ENCODE data around the gene SCTR.
A peak's percentile ranks its signal among the peaks of the same experiment; 100 is the strongest.

Gene SCTR

DNA sequence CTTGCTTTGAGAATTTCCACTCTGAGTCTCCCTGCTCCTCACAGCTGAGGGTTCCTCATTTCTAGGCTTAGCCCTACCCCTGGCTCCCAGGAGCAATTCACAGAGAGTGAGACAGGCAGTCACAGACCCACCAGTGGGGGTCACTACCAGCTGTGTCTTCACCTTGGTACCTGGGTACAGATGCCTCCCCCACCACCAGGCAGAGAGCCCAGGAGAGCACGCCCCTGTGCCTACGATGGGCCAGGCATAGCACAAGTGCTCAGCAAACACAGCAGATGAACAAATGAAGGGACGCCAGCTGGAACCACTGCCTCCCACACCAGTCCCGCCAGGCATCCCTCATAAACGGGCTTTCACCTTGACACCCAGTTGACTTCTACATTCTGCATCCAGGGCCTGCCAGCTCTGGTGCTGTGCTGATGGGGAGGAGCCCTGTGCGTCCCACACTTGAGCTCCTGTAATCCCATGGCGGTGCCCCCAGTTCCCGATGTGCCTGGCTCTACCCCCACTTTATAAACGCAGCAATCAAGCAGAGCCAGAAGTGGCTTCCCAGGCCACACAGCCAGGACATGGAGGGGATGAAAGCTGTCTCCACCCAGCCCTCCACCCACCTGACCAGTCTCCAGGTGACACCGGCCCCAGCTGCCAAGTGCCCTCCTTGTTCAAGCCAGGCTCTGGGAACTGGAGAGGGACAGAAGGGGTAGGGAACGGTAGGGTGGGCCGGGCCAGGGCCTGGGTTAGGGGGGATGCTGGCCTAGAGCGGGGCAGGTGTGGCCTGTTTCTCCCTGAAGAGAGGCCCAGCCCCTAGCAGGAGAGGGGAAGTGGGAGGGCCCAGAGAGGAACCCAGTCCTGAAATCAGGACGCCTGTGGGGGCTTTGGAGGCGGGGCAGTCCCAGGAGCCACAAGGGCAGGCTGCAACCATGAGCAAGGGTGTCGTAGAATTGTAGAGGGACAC is 42.5 kb downstream of the SCTR start:
- Histone ChIP-seq H2BK15ac (ENCODE audit: low read length) (peak overlapping the region; percentile 38), H3K36me3 (replicated peaks in 1 of 2; ENCODE audit: control insufficient read depth in 2 of 2, insufficient read depth in 2 of 2, low read length in 2 of 2) (no peaks in the 10 kb centered on the region), H3K4me1 (ENCODE audit: control insufficient read depth in 2 of 2, insufficient read depth in 1 of 2, low read depth in 1 of 2, low read length in 2 of 2) (peaks cover 0 to 5% of the 10 kb centered on the region in 2 donors), H3K4ac (ENCODE audit: low read length) (no peak overlapping the region), H3K27me3 (ENCODE audit: control insufficient read depth in 3 of 3, insufficient read depth in 3 of 3, low read depth in 1 of 3, low read length in 3 of 3) (peaks cover 0 to 43% (median 0%) of the 10 kb centered on the region in 3 experiments), H2AFZ (ENCODE audit: low read length) (no peak overlapping the region), H2BK12ac (ENCODE audit: low read length) (no peak overlapping the region), H3K27ac (replicated peaks; ENCODE audit: low read length) (no peak overlapping the region), H3K9me3 (replicated peaks in 1 of 2; ENCODE audit: control insufficient read depth in 2 of 2, insufficient read depth in 1 of 2, low read depth in 1 of 2, low read length in 2 of 2) (no peaks in the 10 kb centered on the region), H3K4me3 (ENCODE audit: low read length in 2 of 2) (no peak overlapping the region), H2AK5ac (ENCODE audit: low read depth, low read length) (peak overlapping the region; percentile 51), H4K8ac (ENCODE audit: low read depth, low read length) (no peak overlapping the region), H4K91ac (ENCODE audit: low read depth, low read length, poor library complexity) (no peak overlapping the region), H2BK5ac (ENCODE audit: low read length) (no peak overlapping the region), H3K9ac (ENCODE audit: low read depth, low read length, poor library complexity) (no peak overlapping the region), H3K18ac (ENCODE audit: low read length) (peak overlapping the region; percentile 48), H3K23ac (ENCODE audit: low read depth, low read length, poor library complexity) (no peak overlapping the region), H3K14ac (ENCODE audit: low read length) (peak overlapping the region; percentile 32), H2BK120ac (ENCODE audit: low read depth, low read length) (no peak overlapping the region), H3K79me1 (ENCODE audit: low read depth, low read length) (no peaks in the 10 kb centered on the region), H3K4me2 (ENCODE audit: insufficient read depth, low read length, poor library complexity, severe bottlenecking) (no peak overlapping the region)
- no CpG with 5 or more reads among the region's 16 CpGs for whole genome bisulfite sequencing, 2 donors (ENCODE audit: extremely low coverage in 2 of 2, insufficient read length in 2 of 2, insufficient replicate concordance in 1 of 2)
- no peak for DNase-seq (ENCODE audit: low spot score)

DNA sequence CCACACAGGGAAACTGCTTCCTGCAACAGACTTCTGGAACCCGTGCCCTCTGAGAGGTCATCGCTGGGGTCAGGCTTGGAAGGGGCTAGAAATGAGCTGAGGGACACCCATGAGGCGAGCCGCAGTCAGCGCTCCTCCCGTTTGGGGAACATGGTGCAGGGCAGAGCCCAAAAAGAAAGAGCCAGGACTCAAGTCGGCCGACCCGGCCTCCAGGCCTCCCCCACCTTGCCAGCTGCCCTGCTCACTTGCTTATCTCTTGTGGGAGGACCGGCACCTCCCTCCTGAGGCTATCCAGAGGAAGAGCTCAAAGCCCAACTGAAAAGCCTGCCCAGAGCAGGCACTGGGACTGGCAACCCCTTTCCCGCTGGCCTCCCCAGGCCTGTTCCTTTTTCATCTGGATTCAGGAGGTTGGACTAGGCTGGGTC is 43.6 kb downstream of the SCTR start:
- Histone ChIP-seq H3K36me3 (replicated peaks in 1 of 2; ENCODE audit: control insufficient read depth in 2 of 2, insufficient read depth in 2 of 2, low read length in 2 of 2) (no peaks in the 10 kb centered on the region), H2AFZ (ENCODE audit: low read length) (no peak overlapping the region), H3K4ac (ENCODE audit: low read length) (no peak overlapping the region), H4K91ac (ENCODE audit: low read depth, low read length, poor library complexity) (no peak overlapping the region), H3K9ac (ENCODE audit: low read depth, low read length, poor library complexity) (no peak overlapping the region), H3K14ac (ENCODE audit: low read length) (no peak overlapping the region), H2BK120ac (ENCODE audit: low read depth, low read length) (no peak overlapping the region), H3K79me1 (ENCODE audit: low read depth, low read length) (no peaks in the 10 kb centered on the region), H3K27ac (replicated peaks; ENCODE audit: low read length) (no peak overlapping the region), H4K8ac (ENCODE audit: low read depth, low read length) (no peak overlapping the region), H2BK5ac (ENCODE audit: low read length) (no peak overlapping the region), H3K27me3 (ENCODE audit: control insufficient read depth in 3 of 3, insufficient read depth in 3 of 3, low read depth in 1 of 3, low read length in 3 of 3) (peaks cover 0 to 35% (median 0%) of the 10 kb centered on the region in 3 experiments), H3K18ac (ENCODE audit: low read length) (no peak overlapping the region), H3K4me2 (ENCODE audit: insufficient read depth, low read length, poor library complexity, severe bottlenecking) (no peak overlapping the region), H2AK5ac (ENCODE audit: low read depth, low read length) (no peak overlapping the region), H2BK12ac (ENCODE audit: low read length) (no peak overlapping the region), H3K4me1 (ENCODE audit: control insufficient read depth in 2 of 2, insufficient read depth in 1 of 2, low read depth in 1 of 2, low read length in 2 of 2) (peaks cover 0 to 7% of the 10 kb centered on the region in 2 donors), H3K23ac (ENCODE audit: low read depth, low read length, poor library complexity) (no peak overlapping the region), H2BK15ac (ENCODE audit: low read length) (no peak overlapping the region), H3K9me3 (replicated peaks in 1 of 2; ENCODE audit: control insufficient read depth in 2 of 2, insufficient read depth in 1 of 2, low read depth in 1 of 2, low read length in 2 of 2) (no peaks in the 10 kb centered on the region), H3K4me3 (ENCODE audit: low read length in 2 of 2) (no peak overlapping the region)
- no peak for DNase-seq (ENCODE audit: low spot score)
- WGBS, 2 donors (ENCODE audit: extremely low coverage in 2 of 2, insufficient read length in 2 of 2, insufficient replicate concordance in 1 of 2), result no CpG with 5 or more reads among the region's 11 CpGs

DNA sequence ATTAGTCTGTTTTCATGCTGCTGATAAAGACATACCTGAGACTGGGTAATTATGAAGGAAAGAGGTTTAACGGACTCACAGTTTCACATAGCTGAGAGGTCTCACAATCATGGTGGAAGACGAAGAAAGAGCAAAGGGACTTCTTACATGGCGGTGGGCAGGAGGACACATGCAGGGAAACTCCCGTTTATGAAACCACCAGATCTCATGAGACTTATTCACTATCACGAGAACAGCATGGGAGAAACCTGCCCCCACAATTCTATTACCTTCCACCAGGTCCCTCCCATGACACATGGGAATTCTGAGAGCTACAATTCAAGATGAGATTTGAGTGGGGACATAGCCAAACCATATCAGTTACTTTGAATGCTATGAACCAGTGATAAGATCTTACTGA is 44.1 kb downstream of the SCTR start:
- H3K9me3 ChIP-seq (replicated peaks in 1 of 2; ENCODE audit: control insufficient read depth in 2 of 2, insufficient read depth in 1 of 2, low read depth in 1 of 2, low read length in 2 of 2), result no peaks in the 10 kb centered on the region
- H3K18ac ChIP-seq (ENCODE audit: low read length), result no peak overlapping the region
- no peak overlapping the region for H4K8ac ChIP-seq (ENCODE audit: low read depth, low read length)
- DNase-seq (ENCODE audit: low spot score), result no peak
- no peak overlapping the region for H3K14ac ChIP-seq (ENCODE audit: low read length)
- peaks cover 0 to 9% of the 10 kb centered on the region in 2 donors for H3K4me1 ChIP-seq (ENCODE audit: control insufficient read depth in 2 of 2, insufficient read depth in 1 of 2, low read depth in 1 of 2, low read length in 2 of 2)
- no peak overlapping the region for H2AK5ac ChIP-seq (ENCODE audit: low read depth, low read length)
- H2BK120ac ChIP-seq (ENCODE audit: low read depth, low read length), result no peak overlapping the region
- no peak overlapping the region for H3K4ac ChIP-seq (ENCODE audit: low read length)
- no peak overlapping the region for H3K27ac ChIP-seq (replicated peaks; ENCODE audit: low read length)
- H3K79me1 ChIP-seq (ENCODE audit: low read depth, low read length), result no peaks in the 10 kb centered on the region
- no peak overlapping the region for H3K4me2 ChIP-seq (ENCODE audit: insufficient read depth, low read length, poor library complexity, severe bottlenecking)
- H3K23ac ChIP-seq (ENCODE audit: low read depth, low read length, poor library complexity), result no peak overlapping the region
- no peak overlapping the region for H3K4me3 ChIP-seq (ENCODE audit: low read length in 2 of 2)
- no CpG with 5 or more reads among the region's 5 CpGs for WGBS, 2 donors (ENCODE audit: extremely low coverage in 2 of 2, insufficient read length in 2 of 2, insufficient replicate concordance in 1 of 2)
- peaks cover 0 to 29% (median 0%) of the 10 kb centered on the region in 3 experiments for H3K27me3 ChIP-seq (ENCODE audit: control insufficient read depth in 3 of 3, insufficient read depth in 3 of 3, low read depth in 1 of 3, low read length in 3 of 3)
- no peak overlapping the region for H2BK15ac ChIP-seq (ENCODE audit: low read length)
- no peak overlapping the region for H3K9ac ChIP-seq (ENCODE audit: low read depth, low read length, poor library complexity)
- H2AFZ ChIP-seq (ENCODE audit: low read length), result no peak overlapping the region
- H3K36me3 ChIP-seq (replicated peaks in 1 of 2; ENCODE audit: control insufficient read depth in 2 of 2, insufficient read depth in 2 of 2, low read length in 2 of 2), result no peaks in the 10 kb centered on the region
- H2BK5ac ChIP-seq (ENCODE audit: low read length), result no peak overlapping the region
- no peak overlapping the region for H2BK12ac ChIP-seq (ENCODE audit: low read length)
- no peak overlapping the region for H4K91ac ChIP-seq (ENCODE audit: low read depth, low read length, poor library complexity)

DNA sequence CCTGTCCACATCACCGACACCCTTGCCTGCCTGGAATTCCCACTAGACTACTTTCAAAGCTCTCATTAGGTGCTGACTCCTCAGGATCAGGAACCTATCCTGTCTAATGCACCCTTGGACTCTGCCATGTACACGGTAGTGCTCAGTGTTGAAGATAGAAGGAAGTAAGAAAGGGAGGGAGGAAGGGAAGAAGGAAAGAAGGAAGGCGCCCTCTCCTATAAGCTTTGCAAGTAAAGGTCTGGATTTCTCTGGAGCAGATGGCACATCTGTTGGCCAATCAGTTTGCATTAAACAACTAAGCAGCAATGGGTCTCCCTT is 45.3 kb downstream of the SCTR start:
- Histone ChIP-seq H2AFZ (ENCODE audit: low read length) (no peak overlapping the region), H2BK12ac (ENCODE audit: low read length) (no peak overlapping the region)

More for the DNA sequence above, 45.3 kb downstream of the SCTR start:
- H3K4me1 ChIP-seq (ENCODE audit: control insufficient read depth in 2 of 2, insufficient read depth in 1 of 2, low read depth in 1 of 2, low read length in 2 of 2), result peaks cover 0 to 11% of the 10 kb centered on the region in 2 donors
- H3K27ac ChIP-seq (replicated peaks; ENCODE audit: low read length), result no peak overlapping the region
- no peak overlapping the region for H3K18ac ChIP-seq (ENCODE audit: low read length)
- H3K14ac ChIP-seq (ENCODE audit: low read length), result no peak overlapping the region
- H3K4me3 ChIP-seq (ENCODE audit: low read length in 2 of 2), result no peak overlapping the region
- H4K91ac ChIP-seq (ENCODE audit: low read depth, low read length, poor library complexity), result no peak overlapping the region
- H3K23ac ChIP-seq (ENCODE audit: low read depth, low read length, poor library complexity), result no peak overlapping the region
- H2BK5ac ChIP-seq (ENCODE audit: low read length), result no peak overlapping the region
- WGBS, 2 donors (ENCODE audit: extremely low coverage in 2 of 2, insufficient read length in 2 of 2, insufficient replicate concordance in 1 of 2), result no CpG with 5 or more reads among the region's 3 CpGs
- H4K8ac ChIP-seq (ENCODE audit: low read depth, low read length), result no peak overlapping the region
- H3K79me1 ChIP-seq (ENCODE audit: low read depth, low read length), result no peaks in the 10 kb centered on the region
- H3K9me3 ChIP-seq (replicated peaks in 1 of 2; ENCODE audit: control insufficient read depth in 2 of 2, insufficient read depth in 1 of 2, low read depth in 1 of 2, low read length in 2 of 2), result no peaks in the 10 kb centered on the region
- no peak overlapping the region for H2BK15ac ChIP-seq (ENCODE audit: low read length)
- H3K27me3 ChIP-seq (ENCODE audit: control insufficient read depth in 3 of 3, insufficient read depth in 3 of 3, low read depth in 1 of 3, low read length in 3 of 3), result peaks cover 0 to 24% (median 0%) of the 10 kb centered on the region in 3 experiments
- no peak overlapping the region for H3K4me2 ChIP-seq (ENCODE audit: insufficient read depth, low read length, poor library complexity, severe bottlenecking)
- no peak overlapping the region for H2AK5ac ChIP-seq (ENCODE audit: low read depth, low read length)
- no peak overlapping the region for H2BK120ac ChIP-seq (ENCODE audit: low read depth, low read length)
- no peak for DNase-seq (ENCODE audit: low spot score)
- H3K9ac ChIP-seq (ENCODE audit: low read depth, low read length, poor library complexity), result no peak overlapping the region
- no peak overlapping the region for H3K4ac ChIP-seq (ENCODE audit: low read length)
- H3K36me3 ChIP-seq (replicated peaks in 1 of 2; ENCODE audit: control insufficient read depth in 2 of 2, insufficient read depth in 2 of 2, low read length in 2 of 2), result no peaks in the 10 kb centered on the region

All from neuronal stem cell (in vitro differentiated cells).